Cerebellar nuclear complex (tissue), 1 donor: ENCODE data around the gene PSG2.
"Not testable (repeated sequence)": the region's sequence is repeated elsewhere in the genome, so short reads cannot be mapped to it uniquely, and the experiment has no call there.

ENCODE experiments used
- DNase-seq, 2 experiments: peaks; one replicate each; lab custom pipeline; 2025; lab: John Stamatoyannopoulos, UW

Gene PSG2

GRCh38 chr19:43082601-43083000 lies at the start of gene PSG2:
TSS of gene PSG2 (minus strand) at chr19:43082701. CDS start at chr19:43082569, 132 bp downstream.
- DNase-seq, result not testable (repeated sequence)

GRCh38 chr19:43131281-43131842 lies 48.9 kb upstream of the PSG2 start:
- not testable (repeated sequence) for DNase-seq

GRCh38 chr19:43129197-43129596 lies 46.7 kb upstream of the PSG2 start:
- DNase-seq, result not testable (repeated sequence)

- not testable (repeated sequence) for DNase-seq
Measured at GRCh38 chr19:43127336-43127735, 44.8 kb upstream of the PSG2 start.

- DNase-seq, result no peak
Measured at GRCh38 chr19:43126720-43127119, 44.2 kb upstream of the PSG2 start.

- DNase-seq, result no peak
Measured at GRCh38 chr19:43124360-43124759, 41.9 kb upstream of the PSG2 start.

- DNase-seq, result not testable (repeated sequence)
Measured at GRCh38 chr19:43120433-43121026, 38.0 kb upstream of the PSG2 start.

- not testable (repeated sequence) for DNase-seq
Measured at GRCh38 chr19:43119526-43119925, 37.0 kb upstream of the PSG2 start.

- not testable (repeated sequence) for DNase-seq
Measured at GRCh38 chr19:43116421-43116820, 33.9 kb upstream of the PSG2 start.

- DNase-seq, result not testable (repeated sequence)
Measured at GRCh38 chr19:43115548-43115947, 33.0 kb upstream of the PSG2 start.

- not testable (repeated sequence) for DNase-seq
Measured at GRCh38 chr19:43115064-43115463, 32.6 kb upstream of the PSG2 start.

- not testable (repeated sequence) for DNase-seq
Measured at GRCh38 chr19:43114626-43115025, 32.1 kb upstream of the PSG2 start.

GRCh38 chr19:43107401-43107800 lies 24.9 kb upstream of the PSG2 start:
- not testable (repeated sequence) for DNase-seq

GRCh38 chr19:43105496-43105895 lies 23.0 kb upstream of the PSG2 start:
- no peak for DNase-seq

GRCh38 chr19:43104215-43104850 lies 21.8 kb upstream of the PSG2 start:
- DNase-seq, result not testable (repeated sequence)

GRCh38 chr19:43101950-43102349 lies 19.4 kb upstream of the PSG2 start:
- no peak for DNase-seq

- DNase-seq, result not testable (repeated sequence)
Measured at GRCh38 chr19:43098416-43098815, 15.9 kb upstream of the PSG2 start.

- DNase-seq, result not testable (repeated sequence)
Measured at GRCh38 chr19:43087702-43088340, 5.3 kb upstream of the PSG2 start.

GRCh38 chr19:43085796-43086530 lies 3.5 kb upstream of the PSG2 start:
- not testable (repeated sequence) for DNase-seq

- DNase-seq, result not testable (repeated sequence)
Measured at GRCh38 chr19:43084196-43084832, 1.8 kb upstream of the PSG2 start.

- not testable (repeated sequence) for DNase-seq
Measured at GRCh38 chr19:43083721-43084120, 1.2 kb upstream of the PSG2 start.

- DNase-seq, result no peak
Measured at GRCh38 chr19:43078311-43078710, 4.2 kb downstream of the PSG2 start.
